Measurements from ENCODE around the gene SEMA3C. TPM values are rescaled to one million over a fixed set of nuclear protein-coding genes. Genes with fewer than 3 reads are reported as not detected.

SEMA3C gene
- total and polyA plus RNA-seq, 11 donors = 11.7 to 110 (median 67.6) TPM

DNA sequence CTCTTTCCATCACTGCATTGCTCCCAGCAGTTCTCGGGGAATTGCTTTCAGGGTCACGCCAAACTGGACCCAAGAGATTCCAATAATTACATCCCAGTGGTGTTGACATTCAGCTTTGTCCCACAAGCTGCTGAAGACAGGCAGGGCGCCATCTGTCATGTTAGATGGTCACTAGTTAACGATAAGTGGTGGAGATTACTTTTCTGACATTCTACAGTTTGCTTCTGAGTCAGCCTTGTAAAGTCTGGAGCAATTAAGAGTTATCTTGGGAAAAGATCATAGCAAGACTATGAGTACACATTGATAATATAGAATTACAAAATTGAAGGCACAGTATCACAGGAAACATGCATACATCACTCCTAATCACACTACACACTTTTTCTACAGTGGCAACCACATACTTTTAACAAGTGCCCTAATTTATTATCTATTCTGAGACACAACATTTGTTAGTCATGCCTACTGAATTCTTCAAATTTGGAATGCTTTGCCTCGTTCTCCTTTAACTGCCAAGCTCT is 41.9 kb downstream of the SEMA3C start:
- DNase-seq = no peak
- peak in 1 of 4 donors; percentile 45 for ATAC-seq
- H3K36me3 ChIP-seq = no peaks in the 10 kb centered on the region
- H3K4me1 ChIP-seq = peaks cover 0 to 17% (median 5%) of the 10 kb centered on the region in 12 donors
- H3K27ac ChIP-seq = no peak overlapping the region
- no peak overlapping the region for H3K4me3 ChIP-seq
- no peaks in the 10 kb centered on the region for H3K9me3 ChIP-seq
- 32 to 42% (median 37%) methylated on average over 5 of the region's 5 CpGs for WGBS, 4 donors
- no peaks in the 10 kb centered on the region for H3K27me3 ChIP-seq
- TF ChIP-seq POLR2A (IDR thresholded peaks at IDR 0.05) = no peak
- TF ChIP-seq, protein P1, sequence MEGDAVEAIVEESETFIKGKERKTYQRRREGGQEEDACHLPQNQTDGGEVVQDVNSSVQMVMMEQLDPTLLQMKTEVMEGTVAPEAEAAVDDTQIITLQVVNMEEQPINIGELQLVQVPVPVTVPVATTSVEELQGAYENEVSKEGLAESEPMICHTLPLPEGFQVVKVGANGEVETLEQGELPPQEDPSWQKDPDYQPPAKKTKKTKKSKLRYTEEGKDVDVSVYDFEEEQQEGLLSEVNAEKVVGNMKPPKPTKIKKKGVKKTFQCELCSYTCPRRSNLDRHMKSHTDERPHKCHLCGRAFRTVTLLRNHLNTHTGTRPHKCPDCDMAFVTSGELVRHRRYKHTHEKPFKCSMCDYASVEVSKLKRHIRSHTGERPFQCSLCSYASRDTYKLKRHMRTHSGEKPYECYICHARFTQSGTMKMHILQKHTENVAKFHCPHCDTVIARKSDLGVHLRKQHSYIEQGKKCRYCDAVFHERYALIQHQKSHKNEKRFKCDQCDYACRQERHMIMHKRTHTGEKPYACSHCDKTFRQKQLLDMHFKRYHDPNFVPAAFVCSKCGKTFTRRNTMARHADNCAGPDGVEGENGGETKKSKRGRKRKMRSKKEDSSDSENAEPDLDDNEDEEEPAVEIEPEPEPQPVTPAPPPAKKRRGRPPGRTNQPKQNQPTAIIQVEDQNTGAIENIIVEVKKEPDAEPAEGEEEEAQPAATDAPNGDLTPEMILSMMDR (IDR thresholded peaks at IDR 0.05) = no peak
- intact Hi-C loops (cut with DNase I) = no loop called here

DNA sequence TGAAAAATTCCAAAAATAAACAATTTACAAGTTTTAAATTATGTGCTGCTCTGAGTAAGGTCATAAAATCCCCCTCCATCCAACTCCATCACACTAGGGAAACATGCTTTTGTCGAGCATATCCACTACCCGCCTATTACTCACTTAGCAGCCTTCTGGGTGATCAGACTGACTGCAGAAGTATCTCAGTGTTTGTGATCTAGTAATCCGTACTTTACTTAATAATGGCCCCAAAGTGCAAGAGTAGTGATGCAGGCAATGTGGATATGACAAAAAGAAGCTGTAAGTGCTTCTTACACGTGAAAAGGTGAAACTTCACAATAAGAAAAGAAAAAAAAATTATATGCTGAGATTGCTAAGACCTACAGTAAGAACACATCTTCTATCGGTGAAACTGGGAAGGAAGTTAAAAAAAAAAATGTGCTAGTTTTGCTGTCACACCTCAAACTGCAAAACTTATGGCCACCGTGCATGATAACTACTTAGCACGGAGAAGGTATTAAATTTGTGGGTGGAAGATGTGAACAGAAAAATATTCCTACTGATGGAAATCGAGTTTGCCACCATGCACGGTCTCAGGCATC is 43.2 kb downstream of the SEMA3C start:
- H3K4me1 ChIP-seq = peaks cover 0 to 18% (median 5%) of the 10 kb centered on the region in 12 donors
- H3K36me3 ChIP-seq = no peaks in the 10 kb centered on the region
- WGBS, 4 donors = 78 to 88% (median 84%) methylated on average over 9 of the region's 9 CpGs
- DNase-seq = no peak
- no peaks in the 10 kb centered on the region for H3K9me3 ChIP-seq
- no peak overlapping the region for H3K4me3 ChIP-seq
- no peak for ATAC-seq
- H3K27ac ChIP-seq = no peak overlapping the region
- TF ChIP-seq, protein P1 (IDR thresholded peaks at IDR 0.05) = no peak
- TF ChIP-seq POLR2A (IDR thresholded peaks at IDR 0.05) = no peak
- intact Hi-C loops (cut with DNase I) = no loop called here
- H3K27me3 ChIP-seq = no peaks in the 10 kb centered on the region

DNA sequence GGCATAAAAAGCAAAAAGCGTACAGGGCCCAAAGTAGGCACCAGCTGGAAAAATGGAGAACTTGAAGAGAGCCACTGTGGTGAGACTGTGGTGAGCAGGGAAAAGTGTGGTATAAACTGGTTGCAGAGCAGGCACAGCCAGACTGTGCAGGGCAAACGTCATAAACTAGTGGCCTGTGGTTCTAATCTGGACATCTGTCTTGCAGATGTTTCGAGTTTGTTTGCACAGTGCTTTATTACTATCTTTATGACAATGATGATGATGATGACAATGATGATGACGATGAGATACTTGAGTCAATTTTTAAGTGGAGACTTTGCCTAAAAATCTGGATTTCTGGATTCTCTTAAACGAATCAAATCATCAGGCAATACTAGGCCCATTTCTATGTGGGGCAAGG is 45.7 kb downstream of the SEMA3C start:
- 79 to 85% (median 82%) methylated on average over 5 of the region's 5 CpGs for WGBS, 4 donors
- Histone ChIP-seq H3K27me3 (no peaks in the 10 kb centered on the region), H3K4me1 (peaks cover 0 to 13% (median 3%) of the 10 kb centered on the region in 12 donors), H3K9me3 (no peaks in the 10 kb centered on the region), H3K27ac (no peak overlapping the region), H3K36me3 (no peaks in the 10 kb centered on the region), H3K4me3 (no peak overlapping the region)
- no peak for DNase-seq
- ATAC-seq = no peak
- TF ChIP-seq POLR2A (IDR thresholded peaks at IDR 0.05) = no peak
- TF ChIP-seq, protein P1 (IDR thresholded peaks at IDR 0.05) = no peak
- intact Hi-C loops (cut with DNase I) = no loop called here

DNA sequence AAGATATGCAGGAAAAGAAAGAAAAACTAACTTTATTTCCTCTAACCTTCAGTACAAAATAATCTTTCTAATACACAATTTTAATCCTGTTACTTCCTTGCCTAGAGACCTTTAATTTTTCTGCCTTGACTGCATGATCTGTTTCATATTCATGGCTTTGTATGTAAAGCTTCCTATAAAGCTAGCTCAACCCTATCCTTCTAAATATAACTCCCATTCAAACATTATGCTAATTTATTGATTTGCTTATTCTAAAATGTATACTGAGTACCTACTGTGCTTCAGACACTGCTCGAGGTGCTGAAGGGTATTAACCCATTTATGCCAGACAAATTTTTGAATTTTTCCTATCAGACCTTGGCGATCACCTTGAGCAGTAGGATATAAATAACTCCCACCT is 47.6 kb downstream of the SEMA3C start:
- peaks cover 0 to 6% (median 0%) of the 10 kb centered on the region in 12 donors for H3K4me1 ChIP-seq
- H3K27ac ChIP-seq = no peak overlapping the region
- ATAC-seq (no peak), DNase-seq (no peak)
- H3K9me3 ChIP-seq = no peaks in the 10 kb centered on the region
- H3K36me3 ChIP-seq = no peaks in the 10 kb centered on the region
- 49 to 70% (median 61%) methylated on average over 2 of the region's 2 CpGs for WGBS, 4 donors
- H3K4me3 ChIP-seq = no peak overlapping the region
- H3K27me3 ChIP-seq = no peaks in the 10 kb centered on the region
- TF ChIP-seq POLR2A (IDR thresholded peaks at IDR 0.05) = no peak
- TF ChIP-seq, protein P1 (IDR thresholded peaks at IDR 0.05) = no peak
- intact Hi-C loops (cut with DNase I) = no loop called here
